B cell (primary cell): Measurements from ENCODE around the gene USP48. TPM values are rescaled to one million over a fixed set of nuclear protein-coding genes. Genes with fewer than 3 reads are reported as not detected.
"Not testable (repeated sequence)": the region's sequence is repeated elsewhere in the genome, so short reads cannot be mapped to it uniquely, and the experiment has no call there.

Experiments used
- ATAC-seq: fragments of 200-7000 bp; cut with Tn5 transposase; one replicate; pipeline ENCODE4 v1.10.0; 2021; ENCODE audit warnings: low read depth, mild to moderate bottlenecking, moderate number of reproducible peaks, moderate library complexity
- CTCF ChIA-PET: fragments of 350-600 bp; sonication (Branson Sonifier 250); formaldehyde crosslinking; loops from one replicate; lab custom pipeline; 2021; ENCODE audit warnings: antibody characterized with exemption, inconsistent platforms; lab: Charles Lee
- POLR2A ChIA-PET: fragments of 350-600 bp; sonication (Branson Sonifier 250); formaldehyde crosslinking; loops from one replicate; lab custom pipeline; 2021; ENCODE audit warnings: antibody characterized with exemption; lab: Charles Lee
- DNase-seq: peaks from one replicate; pipeline ENCODE4 v3.0.0; 2013
- H2AFZ ChIP-seq: 2 replicates; pipeline ENCODE4 v1.6.1; 2012; ENCODE audit warnings: mild to moderate bottlenecking, low read depth, low read length; ENCODE audit not compliant: insufficient read depth, poor library complexity, severe bottlenecking
- H3K27ac ChIP-seq, 2 donors: 1 replicate in 1 of 2; 2 replicates in 1 of 2; pipeline ENCODE4 v1.5.1; 2012 to 2013; ENCODE audit warnings: low read length in 2 of 2, mild to moderate bottlenecking in 2 of 2, moderate library complexity in 1 of 2
- H3K27me3 ChIP-seq, 4 experiments: fragments of 200-600 bp in 1 of 4; sonication (generic) in 1 of 4; replicated peaks in 1 of 4; 1 replicate in 2 of 4; 2 replicates in 2 of 4; pipeline versions ENCODE4 v1.6.1 to v1.7.0; 2013 to 2016; ENCODE audit warnings: low read length in 3 of 4, mild to moderate bottlenecking in 2 of 4, mixed read lengths in 1 of 4, moderate library complexity in 1 of 4; ENCODE audit not compliant: insufficient read depth in 4 of 4, control insufficient read depth in 3 of 4; ENCODE audit errors: control extremely low read depth in 1 of 4
- H3K36me3 ChIP-seq, 2 experiments: replicated peaks in 1 of 2; 1 replicate in 1 of 2; 2 replicates in 1 of 2; pipeline versions ENCODE4 v1.6.1 to v1.7.1; 2013; ENCODE audit warnings: low read length in 1 of 2; ENCODE audit not compliant: insufficient read depth in 2 of 2, control insufficient read depth in 1 of 2; ENCODE audit errors: control extremely low read depth in 1 of 2, extremely low read depth in 1 of 2
- H3K4me1 ChIP-seq, 2 donors: fragments of 200-600 bp in 1 of 2; sonication (generic) in 1 of 2; 1 replicate in 1 of 2; 2 replicates in 1 of 2; pipeline versions ENCODE4 v1.5.1 to v1.6.1; 2013 to 2017; ENCODE audit warnings: low read length in 2 of 2; ENCODE audit not compliant: control insufficient read depth in 2 of 2, insufficient read depth in 2 of 2
- H3K4me2 ChIP-seq: replicated peaks from 2 replicates; pipeline ENCODE3; 2012; ENCODE audit warnings: mild to moderate bottlenecking, low read depth, low read length; ENCODE audit not compliant: poor library complexity, severe bottlenecking
- H3K4me3 ChIP-seq, 5 experiments: fragments of 200-600 bp in 1 of 5; sonication (generic) in 1 of 5; 1 replicate in 3 of 5; 2 replicates in 2 of 5; pipeline versions ENCODE4 v1.5.1 to v1.7.0; 2011 to 2016; ENCODE audit warnings: low read length in 4 of 5, mild to moderate bottlenecking in 4 of 5, low read depth in 2 of 5, control low read depth in 1 of 5, moderate library complexity in 1 of 5; ENCODE audit not compliant: insufficient read depth in 1 of 5; ENCODE audit errors: control extremely low read depth in 1 of 5, extremely low read depth in 1 of 5
- H3K79me2 ChIP-seq: fragments of 200-600 bp; sonication (generic); one replicate; pipeline ENCODE4 v1.6.0; 2016; ENCODE audit warnings: low read length; ENCODE audit not compliant: control insufficient read depth, insufficient read depth
- H3K9ac ChIP-seq: fragments of 200-600 bp; sonication (generic); 2 replicates; pipeline ENCODE4 v1.6.1; 2017; ENCODE audit warnings: mild to moderate bottlenecking, low read length, moderate library complexity
- H3K9me3 ChIP-seq, 3 donors: one replicate each; pipeline versions ENCODE4 v1.6.1 to v1.7.1; 2013; ENCODE audit warnings: low read length in 2 of 3; ENCODE audit not compliant: control insufficient read depth in 2 of 3, insufficient read depth in 1 of 3; ENCODE audit errors: control extremely low read depth in 1 of 3
- H4K20me1 ChIP-seq: 2 replicates; pipeline ENCODE4 v1.6.0; 2012; ENCODE audit warnings: mild to moderate bottlenecking, low read length; ENCODE audit not compliant: insufficient read depth, control insufficient read depth, poor library complexity, severe bottlenecking
- H3K27ac Mint-ChIP-seq: one replicate; pipeline ENCODE4 v1.8.0; 2021; ENCODE audit warnings: mixed read lengths
- H3K27me3 Mint-ChIP-seq: one replicate; pipeline ENCODE4 v1.8.0; 2021; ENCODE audit warnings: mixed read lengths
- H3K4me1 Mint-ChIP-seq: one replicate; pipeline ENCODE4 v1.8.0; 2021; ENCODE audit warnings: mixed read lengths
- H3K4me3 Mint-ChIP-seq: one replicate; pipeline ENCODE4 v1.8.0; 2021; ENCODE audit warnings: mixed read lengths
- H3K9me3 Mint-ChIP-seq: one replicate; pipeline ENCODE4 v1.8.0; 2022; ENCODE audit warnings: mixed read lengths; ENCODE audit not compliant: insufficient read depth
- CTCF ChIP-seq: fragments of 200-600 bp; IDR thresholded peaks from one replicate; pipeline ENCODE4 v1.8.0; 2022; ENCODE audit warnings: antibody characterized with exemption, mild to moderate bottlenecking
- EZH2 ChIP-seq: IDR thresholded peaks from 2 replicates; pipeline ENCODE4 v1.6.1; 2012; ENCODE audit warnings: borderline replicate concordance, low read depth, mild to moderate bottlenecking, moderate library complexity, low read length; ENCODE audit not compliant: insufficient read depth, poor library complexity, severe bottlenecking
- WGBS: methylation state at CpG from one replicate; pipeline ENCODE4 v1.1.5; 2013; ENCODE audit warnings: missing lambda C conversion rate; ENCODE audit not compliant: insufficient coverage; 5-methylcytosine and 5-hydroxymethylcytosine counted together
- intact Hi-C: fragments of 100-400 bp; cut with micrococcal nuclease; formaldehyde crosslinking; loops from one replicate; pipeline ENCODE4 v1.10.0; 2022
- polyA plus RNA-seq: library from polyadenylated mRNA; depleted of rRNA; stranded (reverse); fragments of >200 nt; gene quantifications from 2 replicates; pipeline ENCODE4 v1.2.3, GENCODE V29; 2012
- total RNA-seq, 2 donors: library from RNA; stranded (reverse); fragments of 120-200 nt in 1 of 2; gene quantifications; 1 replicate in 1 of 2; 2 replicates in 1 of 2; pipeline versions ENCODE4 v1.2.3 to v1.2.4, GENCODE V29; 2013 to 2022

USP48 gene
- total and polyA plus RNA-seq, 2 donors (not counting 1 experiment from before 2014, with no cell fraction given), result 21.2 to 135 TPM

- no peak overlapping the region for H3K27ac Mint-ChIP-seq
- Histone ChIP-seq H3K36me3 (no peaks in the 10 kb centered on the region), H3K9me3 (no peaks in the 10 kb centered on the region), H4K20me1 (no peaks in the 10 kb centered on the region), H3K4me3 (no peak overlapping the region), H3K9ac (no peak overlapping the region), H3K27me3 (peaks cover 0 to 18% (median 0%) of the 10 kb centered on the region in 4 experiments), H3K27ac (no peak overlapping the region), H3K4me1 (no peaks in the 10 kb centered on the region), H3K4me2 (no peak overlapping the region), H3K79me2 (no peaks in the 10 kb centered on the region), H2AFZ (no peak overlapping the region)
- no peak overlapping the region for H3K4me3 Mint-ChIP-seq
- ChIA-PET POLR2A (no interaction called here), CTCF (no interaction called here)
- peaks cover 24% of the 10 kb centered on the region for H3K27me3 Mint-ChIP-seq
- no peak for DNase-seq
- no peaks in the 10 kb centered on the region for H3K9me3 Mint-ChIP-seq
- TF ChIP-seq CTCF, result no peak
- TF ChIP-seq EZH2, result no peak
- ATAC-seq, result no peak
- no peaks in the 10 kb centered on the region for H3K4me1 Mint-ChIP-seq
- 82% methylated on average over 5 of the region's 7 CpGs for WGBS
- intact Hi-C loops, result no loop called here
Observed at GRCh38 chr1:21633141-21633755, 149.7 kb downstream of the USP48 start.

GRCh38 chr1:21631944-21632887 is 150.7 kb downstream of the USP48 start:
- peaks cover 24% of the 10 kb centered on the region for H3K27me3 Mint-ChIP-seq
- no peak overlapping the region for H3K27ac ChIP-seq
- H3K4me3 Mint-ChIP-seq, result no peak overlapping the region
- no peaks in the 10 kb centered on the region for H4K20me1 ChIP-seq
- H3K9me3 Mint-ChIP-seq, result no peaks in the 10 kb centered on the region
- no peak for TF ChIP-seq CTCF
- TF ChIP-seq EZH2, result no peak
- no peak for DNase-seq
- H3K9me3 ChIP-seq, result no peaks in the 10 kb centered on the region
- H3K4me2 ChIP-seq, result no peak overlapping the region
- H3K79me2 ChIP-seq, result no peaks in the 10 kb centered on the region
- H3K27ac Mint-ChIP-seq, result no peak overlapping the region
- H3K27me3 ChIP-seq, result peaks cover 0 to 18% (median 0%) of the 10 kb centered on the region in 4 experiments
- no peaks in the 10 kb centered on the region for H3K36me3 ChIP-seq
- no peaks in the 10 kb centered on the region for H3K4me1 ChIP-seq
- no peak for ATAC-seq
- CTCF ChIA-PET, result no interaction called here
- H2AFZ ChIP-seq, result no peak overlapping the region
- intact Hi-C loops, result no loop called here
- no peak overlapping the region for H3K4me3 ChIP-seq
- H3K9ac ChIP-seq, result no peak overlapping the region
- POLR2A ChIA-PET, result no interaction called here
- H3K4me1 Mint-ChIP-seq, result no peaks in the 10 kb centered on the region
- WGBS, result 79% methylated on average over 15 of the region's 19 CpGs

- H3K27ac Mint-ChIP-seq, ATAC-seq, DNase-seq, H3K9me3 Mint-ChIP-seq, H3K4me1 ChIP-seq, H3K36me3 ChIP-seq, H3K79me2 ChIP-seq, H3K9me3 ChIP-seq, intact Hi-C loops, H2AFZ ChIP-seq, CTCF ChIA-PET, H3K4me2 ChIP-seq, H3K4me3 Mint-ChIP-seq, H4K20me1 ChIP-seq, POLR2A ChIA-PET, H3K4me1 Mint-ChIP-seq, H3K9ac ChIP-seq, H3K4me3 ChIP-seq, H3K27ac ChIP-seq: not testable (repeated sequence)
- H3K27me3 ChIP-seq, result peaks cover 0 to 18% (median 0%) of the 10 kb centered on the region in 4 experiments
- peaks cover 24% of the 10 kb centered on the region for H3K27me3 Mint-ChIP-seq
- 83% methylated on average over 7 of the region's 8 CpGs for WGBS
Observed at GRCh38 chr1:21631590-21631943, 151.4 kb downstream of the USP48 start.
